ENCODE measurements around the gene GNAI3. TPM values are rescaled to one million over a fixed set of nuclear protein-coding genes. Genes with fewer than 3 reads are reported as not detected.

The GNAI3 gene
- polyA plus RNA-seq, 10 donors = 6.7 to 9.7 (median 8.2) TPM

GRCh38 chr1:109542657-109543056 lies 5.8 kb upstream of the GNAI3 start:
- no peak for DNase-seq

- DNase-seq = no peak
These were observed 5.0 kb upstream of the GNAI3 start for GRCh38 chr1:109543283-109543987.

- no peak for DNase-seq
These were observed 4.3 kb upstream of the GNAI3 start for GRCh38 chr1:109543988-109544735.

GRCh38 chr1:109546311-109547109 lies 1.9 kb upstream of the GNAI3 start:
- DNase-seq = peak; percentile 90 to 95 (median 92)

GRCh38 chr1:109547463-109548320 lies 723 bp upstream of the GNAI3 start:
- DNase-seq = peak in 1 of 3 donors; percentile 46

- DNase-seq = no peak
These were observed 8.1 kb downstream of the GNAI3 start for GRCh38 chr1:109556563-109556962.

- DNase-seq = no peak
These were observed 9.1 kb downstream of the GNAI3 start for GRCh38 chr1:109557520-109557919.

GRCh38 chr1:109559995-109560394 lies 11.6 kb downstream of the GNAI3 start:
- DNase-seq = no peak

GRCh38 chr1:109564194-109564878 lies 15.9 kb downstream of the GNAI3 start:
- no peak for DNase-seq

GRCh38 chr1:109565241-109565640 lies 16.8 kb downstream of the GNAI3 start:
- DNase-seq = no peak

- DNase-seq = no peak
These were observed 18.6 kb downstream of the GNAI3 start for GRCh38 chr1:109566982-109567381.

- DNase-seq = no peak
These were observed 19.7 kb downstream of the GNAI3 start for GRCh38 chr1:109567877-109568672.

- DNase-seq = no peak
These were observed 20.9 kb downstream of the GNAI3 start for GRCh38 chr1:109569323-109569722.

- no peak for DNase-seq
These were observed 22.0 kb downstream of the GNAI3 start for GRCh38 chr1:109570414-109570813.

- DNase-seq = no peak
These were observed 25.4 kb downstream of the GNAI3 start for GRCh38 chr1:109573785-109574184.

GRCh38 chr1:109578947-109579443 lies 30.6 kb downstream of the GNAI3 start:
- DNase-seq = no peak

- peak; percentile 26 to 33 (median 32) for DNase-seq
These were observed 31.1 kb downstream of the GNAI3 start for GRCh38 chr1:109579491-109579890.

- no peak for DNase-seq
These were observed 33.6 kb downstream of the GNAI3 start for GRCh38 chr1:109582021-109582420.

GRCh38 chr1:109584766-109585165 lies 36.4 kb downstream of the GNAI3 start:
- DNase-seq = no peak

GRCh38 chr1:109586055-109586454 lies 37.6 kb downstream of the GNAI3 start:
- no peak for DNase-seq
